Left ventricle myocardium inferior (tissue), 1 donor: ENCODE data around the gene RTKN2. TPM values are rescaled to one million over a fixed set of nuclear protein-coding genes. Genes with fewer than 3 reads are reported as not detected.
A peak's percentile ranks its signal among the peaks of the same experiment; 100 is the strongest.

Experiments used
- DNase-seq: peaks from one replicate; pipeline ENCODE4 v3.0.0-alpha.2; 2020
- H3K27ac ChIP-seq: fragments of 200-600 bp; replicated peaks from 2 replicates; pipeline ENCODE4 v1.8.0; 2021
- H3K27me3 ChIP-seq: fragments of 200-600 bp; 2 replicates; pipeline ENCODE4 v1.8.0; 2021; ENCODE audit warnings: low read depth
- H3K36me3 ChIP-seq: fragments of 200-600 bp; 2 replicates; pipeline ENCODE4 v1.8.0; 2021
- H3K4me1 ChIP-seq: fragments of 200-600 bp; 2 replicates; pipeline ENCODE4 v1.8.0; 2021
- H3K4me3 ChIP-seq: fragments of 200-600 bp; 2 replicates; pipeline ENCODE4 v1.8.0; 2021; ENCODE audit warnings: mild to moderate bottlenecking, moderate library complexity
- H3K9me3 ChIP-seq: fragments of 200-600 bp; replicated peaks from 2 replicates; pipeline ENCODE4 v1.8.0; 2021
- CTCF ChIP-seq: fragments of 200-600 bp; IDR thresholded peaks from 2 replicates; pipeline ENCODE4 v1.8.0; 2021; ENCODE audit warnings: antibody characterized with exemption, mild to moderate bottlenecking, borderline replicate concordance
- intact Hi-C: fragments of 100-400 bp; cut with micrococcal nuclease; formaldehyde crosslinking; loops from one replicate; pipeline ENCODE4 v1.11.0; 2022
- long read RNA-seq: library from polyadenylated mRNA; unstranded; transcript quantifications from one replicate; pipeline ENCODE4 v2.0.0, GENCODE V29; 2021
- total RNA-seq: library from RNA; stranded (reverse); fragmentation: NEBNext Ultra II Directional; extraction: Animal tissue kit (Norgen Biotek cat#: 25700); gene quantifications from one replicate; pipeline ENCODE4 v1.2.1, GENCODE V29; 2021
- donor health status: DM: no; HTN: yes; CAD: no; lungs with severe emphysema.

Gene RTKN2
- total RNA-seq = not detected
- long read RNA-seq = 0 reads

- peaks cover 37% of the 10 kb centered on the region for H3K27me3 ChIP-seq
- peak within 1 kb of the TSS; percentile 81 for H3K4me3 ChIP-seq
- no peaks in the 10 kb centered on the region for H3K9me3 ChIP-seq
- no peaks in the 10 kb centered on the region for H3K36me3 ChIP-seq
- no peak for TF ChIP-seq CTCF
- peaks cover 12% of the 10 kb centered on the region for H3K4me1 ChIP-seq
- DNase-seq = peak; percentile 47
- no peak within 1 kb of the TSS for H3K27ac ChIP-seq
- intact Hi-C loops = no loop called here
Measured at GRCh38 chr10:62268399-62269114, at the start of gene RTKN2. TSS of gene RTKN2 (minus strand) at chr10:62268844. CDS start at chr10:62268610, 234 bp downstream.

GRCh38 chr10:62317257-62317656 is 48.6 kb upstream of the RTKN2 start:
- no peaks in the 10 kb centered on the region for H3K4me1 ChIP-seq
- intact Hi-C loops = no loop called here
- no peak overlapping the region for H3K4me3 ChIP-seq
- no peak for TF ChIP-seq CTCF
- peaks cover 4% of the 10 kb centered on the region for H3K27me3 ChIP-seq
- no peaks in the 10 kb centered on the region for H3K9me3 ChIP-seq
- no peaks in the 10 kb centered on the region for H3K36me3 ChIP-seq
- no peak for DNase-seq
- no peak overlapping the region for H3K27ac ChIP-seq

GRCh38 chr10:62309254-62309653 is 40.6 kb upstream of the RTKN2 start:
- intact Hi-C loops = no loop called here
- no peaks in the 10 kb centered on the region for H3K36me3 ChIP-seq
- no peaks in the 10 kb centered on the region for H3K9me3 ChIP-seq

GRCh38 chr10:62308101-62308500 is 39.5 kb upstream of the RTKN2 start:
- no peak overlapping the region for H3K27ac ChIP-seq
- no peak overlapping the region for H3K4me3 ChIP-seq
- no peak for TF ChIP-seq CTCF
- intact Hi-C loops = no loop called here
- H3K36me3 ChIP-seq = no peaks in the 10 kb centered on the region
- DNase-seq = no peak
- H3K4me1 ChIP-seq = no peaks in the 10 kb centered on the region
- H3K27me3 ChIP-seq = peaks cover 30% of the 10 kb centered on the region
- no peaks in the 10 kb centered on the region for H3K9me3 ChIP-seq

More at GRCh38 chr10:62309254-62309653, 40.6 kb upstream of the RTKN2 start:
- peaks cover 30% of the 10 kb centered on the region for H3K27me3 ChIP-seq
- no peak for DNase-seq
- H3K27ac ChIP-seq = no peak overlapping the region
- H3K4me1 ChIP-seq = no peaks in the 10 kb centered on the region
- TF ChIP-seq CTCF = no peak
- H3K4me3 ChIP-seq = no peak overlapping the region

GRCh38 chr10:62307635-62308034 is 39.0 kb upstream of the RTKN2 start:
- Histone ChIP-seq H3K27me3 (peaks cover 30% of the 10 kb centered on the region), H3K9me3 (no peaks in the 10 kb centered on the region), H3K36me3 (no peaks in the 10 kb centered on the region), H3K4me3 (no peak overlapping the region), H3K4me1 (no peaks in the 10 kb centered on the region), H3K27ac (no peak overlapping the region)
- intact Hi-C loops = no loop called here
- no peak for DNase-seq
- no peak for TF ChIP-seq CTCF
